Neural cell (in vitro differentiated cells): ENCODE results near the gene NLRC3.

Source experiments
- EZH2 ChIP-seq: fragments of 200-600, 300-800 bp; shearing (Covaris generic), sonication (generic); IDR thresholded peaks from 2 replicates; pipeline ENCODE4 v1.6.1; 2014; ENCODE audit warnings: antibody characterized with exemption, low read length, borderline replicate concordance, mild to moderate bottlenecking; ENCODE audit not compliant: insufficient read depth, poor library complexity, severe bottlenecking
- MXI1 ChIP-seq: fragments of 450-650 bp; conservative IDR thresholded peaks from 2 replicates; pipeline ENCODE4 v1.6.1; 2014; ENCODE audit warnings: antibody characterized with exemption, mild to moderate bottlenecking; ENCODE audit not compliant: poor library complexity, severe bottlenecking
- POLR2AphosphoS5 ChIP-seq: IDR thresholded peaks from 2 replicates; pipeline ENCODE4 v1.6.1; 2012
- TAF1 ChIP-seq: IDR thresholded peaks from 2 replicates; pipeline ENCODE4 v1.6.1; 2012; ENCODE audit warnings: low read depth
- TF ChIP-seq, protein P1 (sequence below): fragments of 450-650 bp; IDR thresholded peaks from 2 replicates; pipeline ENCODE4 v1.5.1; 2014; ENCODE audit warnings: antibody characterized with exemption, mild to moderate bottlenecking, moderate library complexity; ENCODE audit not compliant: poor library complexity, severe bottlenecking
- TF ChIP-seq, protein P2 (sequence below): IDR thresholded peaks from 2 replicates; pipeline ENCODE4 v1.6.1; 2012; ENCODE audit warnings: borderline replicate concordance

GRCh38 chr16:3577302-3577752 lies at the start of gene NLRC3:
- TF ChIP-seq, protein P1, sequence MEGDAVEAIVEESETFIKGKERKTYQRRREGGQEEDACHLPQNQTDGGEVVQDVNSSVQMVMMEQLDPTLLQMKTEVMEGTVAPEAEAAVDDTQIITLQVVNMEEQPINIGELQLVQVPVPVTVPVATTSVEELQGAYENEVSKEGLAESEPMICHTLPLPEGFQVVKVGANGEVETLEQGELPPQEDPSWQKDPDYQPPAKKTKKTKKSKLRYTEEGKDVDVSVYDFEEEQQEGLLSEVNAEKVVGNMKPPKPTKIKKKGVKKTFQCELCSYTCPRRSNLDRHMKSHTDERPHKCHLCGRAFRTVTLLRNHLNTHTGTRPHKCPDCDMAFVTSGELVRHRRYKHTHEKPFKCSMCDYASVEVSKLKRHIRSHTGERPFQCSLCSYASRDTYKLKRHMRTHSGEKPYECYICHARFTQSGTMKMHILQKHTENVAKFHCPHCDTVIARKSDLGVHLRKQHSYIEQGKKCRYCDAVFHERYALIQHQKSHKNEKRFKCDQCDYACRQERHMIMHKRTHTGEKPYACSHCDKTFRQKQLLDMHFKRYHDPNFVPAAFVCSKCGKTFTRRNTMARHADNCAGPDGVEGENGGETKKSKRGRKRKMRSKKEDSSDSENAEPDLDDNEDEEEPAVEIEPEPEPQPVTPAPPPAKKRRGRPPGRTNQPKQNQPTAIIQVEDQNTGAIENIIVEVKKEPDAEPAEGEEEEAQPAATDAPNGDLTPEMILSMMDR, result no peak
- TF ChIP-seq POLR2AphosphoS5 (no peak), EZH2 (no peak), MXI1 (no peak), TAF1 (no peak)
- TF ChIP-seq, protein P2, sequence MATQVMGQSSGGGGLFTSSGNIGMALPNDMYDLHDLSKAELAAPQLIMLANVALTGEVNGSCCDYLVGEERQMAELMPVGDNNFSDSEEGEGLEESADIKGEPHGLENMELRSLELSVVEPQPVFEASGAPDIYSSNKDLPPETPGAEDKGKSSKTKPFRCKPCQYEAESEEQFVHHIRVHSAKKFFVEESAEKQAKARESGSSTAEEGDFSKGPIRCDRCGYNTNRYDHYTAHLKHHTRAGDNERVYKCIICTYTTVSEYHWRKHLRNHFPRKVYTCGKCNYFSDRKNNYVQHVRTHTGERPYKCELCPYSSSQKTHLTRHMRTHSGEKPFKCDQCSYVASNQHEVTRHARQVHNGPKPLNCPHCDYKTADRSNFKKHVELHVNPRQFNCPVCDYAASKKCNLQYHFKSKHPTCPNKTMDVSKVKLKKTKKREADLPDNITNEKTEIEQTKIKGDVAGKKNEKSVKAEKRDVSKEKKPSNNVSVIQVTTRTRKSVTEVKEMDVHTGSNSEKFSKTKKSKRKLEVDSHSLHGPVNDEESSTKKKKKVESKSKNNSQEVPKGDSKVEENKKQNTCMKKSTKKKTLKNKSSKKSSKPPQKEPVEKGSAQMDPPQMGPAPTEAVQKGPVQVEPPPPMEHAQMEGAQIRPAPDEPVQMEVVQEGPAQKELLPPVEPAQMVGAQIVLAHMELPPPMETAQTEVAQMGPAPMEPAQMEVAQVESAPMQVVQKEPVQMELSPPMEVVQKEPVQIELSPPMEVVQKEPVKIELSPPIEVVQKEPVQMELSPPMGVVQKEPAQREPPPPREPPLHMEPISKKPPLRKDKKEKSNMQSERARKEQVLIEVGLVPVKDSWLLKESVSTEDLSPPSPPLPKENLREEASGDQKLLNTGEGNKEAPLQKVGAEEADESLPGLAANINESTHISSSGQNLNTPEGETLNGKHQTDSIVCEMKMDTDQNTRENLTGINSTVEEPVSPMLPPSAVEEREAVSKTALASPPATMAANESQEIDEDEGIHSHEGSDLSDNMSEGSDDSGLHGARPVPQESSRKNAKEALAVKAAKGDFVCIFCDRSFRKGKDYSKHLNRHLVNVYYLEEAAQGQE, result no peak
